ENCODE measurements around the gene CES3. TPM values are rescaled to one million over a fixed set of nuclear protein-coding genes. Genes with fewer than 3 reads are reported as not detected.
"Not testable (repeated sequence)": the region's sequence is repeated elsewhere in the genome, so short reads cannot be mapped to it uniquely, and the experiment has no call there.

Gene CES3
- total and polyA plus RNA-seq, 4 donors, result 0.15 to 2.4 (median 1.3) TPM

DNA sequence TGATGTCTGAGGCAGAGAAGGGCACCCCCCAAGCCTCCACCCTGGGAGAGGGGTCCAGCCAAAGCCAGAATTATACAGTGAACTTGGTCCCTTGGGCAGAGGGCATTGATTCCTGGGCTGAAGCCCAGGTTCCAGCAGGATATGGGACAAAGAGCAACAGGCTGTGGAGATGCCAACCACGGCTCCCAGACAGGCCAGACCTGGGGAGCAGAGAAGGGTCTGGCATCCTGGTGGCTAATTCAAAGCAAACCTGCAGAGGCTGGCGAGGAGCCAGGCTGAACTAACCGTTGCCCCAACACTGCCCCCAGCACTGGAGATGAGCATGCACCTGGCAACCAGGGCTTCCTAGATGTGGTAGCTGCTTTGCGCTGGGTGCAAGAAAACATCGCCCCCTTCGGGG lies 3.0 kb downstream of the CES3 start:
- Histone ChIP-seq H3K4me3 (ENCODE audit: low read length in 2 of 2) (no peak overlapping the region), H3K4me1 (ENCODE audit: control insufficient read depth in 1 of 2, insufficient read depth in 2 of 2, low read length in 2 of 2) (no peaks in the 10 kb centered on the region), H3K27ac (ENCODE audit: low read depth in 1 of 2, low read length in 2 of 2) (no peak overlapping the region), H3K27me3 (ENCODE audit: control insufficient read depth in 1 of 2, insufficient read depth in 2 of 2, low read length in 1 of 2) (no peaks in the 10 kb centered on the region), H3K9me3 (ENCODE audit: control insufficient read depth, low read length) (no peaks in the 10 kb centered on the region), H3K36me3 (ENCODE audit: control insufficient read depth in 1 of 2, insufficient read depth in 2 of 2, low read length in 1 of 2) (no peaks in the 10 kb centered on the region)
- no peak for ATAC-seq (ENCODE audit: low FRiP score)
- DNase-seq, result no peak
- WGBS, 2 donors, result 60 to 63% methylated on average over 6 of the region's 6 CpGs
- intact Hi-C loops (cut with DNase I), result no loop called here

DNA sequence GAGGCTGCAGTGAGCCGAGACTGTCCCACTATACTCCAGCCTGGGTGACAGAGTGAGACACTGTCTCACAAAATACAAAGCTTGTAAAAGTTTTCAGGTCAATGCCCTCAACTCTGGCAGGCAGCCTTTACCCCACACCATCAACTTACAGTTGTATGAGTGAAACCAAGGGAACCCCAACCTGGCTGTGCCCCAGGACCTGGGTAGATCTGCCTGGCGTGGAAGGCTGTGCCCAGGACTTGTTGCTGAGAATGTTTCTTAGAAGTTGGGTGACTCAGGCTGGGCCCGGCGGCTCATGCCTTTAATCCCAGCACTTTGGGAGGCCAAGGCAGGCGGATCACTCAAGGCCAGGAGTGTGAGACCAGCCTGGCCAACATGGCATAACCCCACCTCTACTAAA lies 7.8 kb downstream of the CES3 start:
- no peaks in the 10 kb centered on the region for H3K27me3 ChIP-seq (ENCODE audit: control insufficient read depth in 1 of 2, insufficient read depth in 2 of 2, low read length in 1 of 2)
- H3K27ac ChIP-seq (ENCODE audit: low read depth in 1 of 2, low read length in 2 of 2), result no peak overlapping the region
- ATAC-seq (ENCODE audit: low FRiP score) (no peak), DNase-seq (no peak)
- no peaks in the 10 kb centered on the region for H3K9me3 ChIP-seq (ENCODE audit: control insufficient read depth, low read length)
- WGBS, 2 donors, result 69 to 85% methylated on average over 5 of the region's 5 CpGs
- H3K36me3 ChIP-seq (ENCODE audit: control insufficient read depth in 1 of 2, insufficient read depth in 2 of 2, low read length in 1 of 2), result no peaks in the 10 kb centered on the region
- H3K4me3 ChIP-seq (ENCODE audit: low read length in 2 of 2), result no peak overlapping the region
- intact Hi-C loops (cut with DNase I), result no loop called here
- H3K4me1 ChIP-seq (ENCODE audit: control insufficient read depth in 1 of 2, insufficient read depth in 2 of 2, low read length in 2 of 2), result no peaks in the 10 kb centered on the region

DNA sequence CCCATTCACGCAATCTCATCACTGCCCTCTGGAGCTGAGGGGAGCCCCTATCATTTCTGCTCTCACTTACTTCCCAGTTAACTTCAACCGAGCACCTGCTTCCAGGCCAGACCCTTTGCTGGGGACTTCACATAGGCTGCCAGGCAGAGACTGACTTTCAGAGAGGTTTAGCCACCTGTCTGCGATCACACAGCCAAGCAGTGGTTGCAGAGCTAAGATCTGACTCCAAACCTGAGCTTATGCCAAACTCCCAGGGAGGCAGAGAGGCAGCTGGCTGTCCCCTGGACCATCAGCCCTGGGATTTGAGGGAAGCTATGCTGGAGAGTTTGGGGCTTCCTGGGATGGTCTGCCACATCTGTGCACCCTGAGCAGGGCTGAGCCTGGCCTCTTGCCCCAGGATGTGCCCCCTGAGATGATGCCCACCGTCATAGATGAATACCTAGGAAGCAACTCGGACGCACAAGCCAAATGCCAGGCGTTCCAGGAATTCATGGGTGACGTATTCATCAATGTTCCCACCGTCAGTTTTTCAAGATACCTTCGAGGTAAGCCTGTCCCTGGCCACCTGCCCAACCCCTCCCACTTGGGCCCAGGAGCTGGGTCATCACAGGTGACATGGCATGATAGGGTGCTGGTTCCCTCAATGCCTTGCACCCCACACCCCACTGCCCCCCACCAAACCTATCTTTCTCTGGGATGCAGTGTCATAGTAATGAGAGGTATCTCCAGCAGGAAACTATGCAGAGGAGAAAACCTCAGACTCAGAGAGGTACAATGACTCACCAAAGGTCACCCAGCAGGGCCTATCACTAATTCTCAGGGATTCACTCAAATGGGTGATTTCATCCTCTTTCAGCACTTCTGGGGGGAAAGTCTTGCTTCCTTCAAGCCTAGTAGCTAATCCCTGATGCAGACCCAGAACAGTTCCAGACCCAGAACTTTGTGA lies 10.0 kb downstream of the CES3 start:
- ATAC-seq (ENCODE audit: low FRiP score), result no peak
- no peaks in the 10 kb centered on the region for H3K4me1 ChIP-seq (ENCODE audit: control insufficient read depth in 1 of 2, insufficient read depth in 2 of 2, low read length in 2 of 2)
- no peak for DNase-seq
- 70 to 73% methylated on average over 10 of the region's 10 CpGs for WGBS, 2 donors
- no peaks in the 10 kb centered on the region for H3K36me3 ChIP-seq (ENCODE audit: control insufficient read depth in 1 of 2, insufficient read depth in 2 of 2, low read length in 1 of 2)
- no peak overlapping the region for H3K27ac ChIP-seq (ENCODE audit: low read depth in 1 of 2, low read length in 2 of 2)
- intact Hi-C loops (cut with DNase I), result loop anchor here in 1 of 2 donors (10.0 kb wide), 1 partner anchor 214 kb away; the partner anchor contains the start of gene MATCAP1
- H3K4me3 ChIP-seq (ENCODE audit: low read length in 2 of 2), result no peak overlapping the region
- no peaks in the 10 kb centered on the region for H3K9me3 ChIP-seq (ENCODE audit: control insufficient read depth, low read length)
- no peaks in the 10 kb centered on the region for H3K27me3 ChIP-seq (ENCODE audit: control insufficient read depth in 1 of 2, insufficient read depth in 2 of 2, low read length in 1 of 2)

DNA sequence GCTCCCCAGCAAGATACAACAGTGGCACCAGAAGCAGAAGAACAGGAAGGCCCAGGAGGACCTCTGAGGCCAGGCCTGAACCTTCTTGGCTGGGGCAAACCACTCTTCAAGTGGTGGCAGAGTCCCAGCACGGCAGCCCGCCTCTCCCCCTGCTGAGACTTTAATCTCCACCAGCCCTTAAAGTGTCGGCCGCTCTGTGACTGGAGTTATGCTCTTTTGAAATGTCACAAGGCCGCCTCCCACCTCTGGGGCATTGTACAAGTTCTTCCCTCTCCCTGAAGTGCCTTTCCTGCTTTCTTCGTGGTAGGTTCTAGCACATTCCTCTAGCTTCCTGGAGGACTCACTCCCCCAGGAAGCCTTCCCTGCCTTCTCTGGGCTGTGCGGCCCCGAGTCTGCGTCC lies 11.9 kb downstream of the CES3 start:
- no peaks in the 10 kb centered on the region for H3K9me3 ChIP-seq (ENCODE audit: control insufficient read depth, low read length)
- no peak overlapping the region for H3K27ac ChIP-seq (ENCODE audit: low read depth in 1 of 2, low read length in 2 of 2)
- H3K4me3 ChIP-seq (ENCODE audit: low read length in 2 of 2), result no peak overlapping the region
- DNase-seq, result no peak
- no peaks in the 10 kb centered on the region for H3K27me3 ChIP-seq (ENCODE audit: control insufficient read depth in 1 of 2, insufficient read depth in 2 of 2, low read length in 1 of 2)
- no peaks in the 10 kb centered on the region for H3K36me3 ChIP-seq (ENCODE audit: control insufficient read depth in 1 of 2, insufficient read depth in 2 of 2, low read length in 1 of 2)
- no peaks in the 10 kb centered on the region for H3K4me1 ChIP-seq (ENCODE audit: control insufficient read depth in 1 of 2, insufficient read depth in 2 of 2, low read length in 2 of 2)
- 81 to 86% methylated on average over 9 of the region's 9 CpGs for WGBS, 2 donors
- no peak for ATAC-seq (ENCODE audit: low FRiP score)
- intact Hi-C loops (cut with DNase I), result loop anchor here in 1 of 2 donors (10.0 kb wide), 1 partner anchor 212 kb away; the partner anchor contains the start of gene MATCAP1

DNA sequence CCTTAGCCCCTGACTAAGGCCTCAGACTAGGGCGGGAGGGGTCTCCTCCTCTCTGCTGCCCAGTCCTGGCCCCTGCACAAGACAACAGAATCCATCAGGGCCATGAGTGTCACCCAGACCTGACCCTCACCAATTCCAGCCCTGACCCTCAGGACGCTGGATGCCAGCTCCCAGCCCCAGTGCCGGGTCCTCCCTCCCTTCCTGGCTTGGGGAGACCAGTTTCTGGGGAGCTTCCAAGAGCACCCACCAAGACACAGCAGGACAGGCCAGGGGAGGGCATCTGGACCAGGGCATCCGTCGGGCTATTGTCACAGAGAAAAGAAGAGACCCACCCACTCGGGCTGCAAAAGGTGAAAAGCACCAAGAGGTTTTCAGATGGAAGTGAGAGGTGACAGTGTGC lies 12.7 kb downstream of the CES3 start:
- 82 to 91% methylated on average over 6 of the region's 6 CpGs for WGBS, 2 donors
- no peak for DNase-seq
- Histone ChIP-seq H3K4me3 (ENCODE audit: low read length in 2 of 2) (no peak overlapping the region), H3K4me1 (ENCODE audit: control insufficient read depth in 1 of 2, insufficient read depth in 2 of 2, low read length in 2 of 2) (no peaks in the 10 kb centered on the region), H3K27me3 (ENCODE audit: control insufficient read depth in 1 of 2, insufficient read depth in 2 of 2, low read length in 1 of 2) (no peaks in the 10 kb centered on the region), H3K9me3 (ENCODE audit: control insufficient read depth, low read length) (no peaks in the 10 kb centered on the region), H3K27ac (ENCODE audit: low read depth in 1 of 2, low read length in 2 of 2) (no peak overlapping the region), H3K36me3 (ENCODE audit: control insufficient read depth in 1 of 2, insufficient read depth in 2 of 2, low read length in 1 of 2) (no peaks in the 10 kb centered on the region)
- no peak for ATAC-seq (ENCODE audit: low FRiP score)
- intact Hi-C loops (cut with DNase I), result loop anchor here in 1 of 2 donors (10.0 kb wide), 1 partner anchor 211 kb away; the partner anchor contains the start of gene MATCAP1

DNA sequence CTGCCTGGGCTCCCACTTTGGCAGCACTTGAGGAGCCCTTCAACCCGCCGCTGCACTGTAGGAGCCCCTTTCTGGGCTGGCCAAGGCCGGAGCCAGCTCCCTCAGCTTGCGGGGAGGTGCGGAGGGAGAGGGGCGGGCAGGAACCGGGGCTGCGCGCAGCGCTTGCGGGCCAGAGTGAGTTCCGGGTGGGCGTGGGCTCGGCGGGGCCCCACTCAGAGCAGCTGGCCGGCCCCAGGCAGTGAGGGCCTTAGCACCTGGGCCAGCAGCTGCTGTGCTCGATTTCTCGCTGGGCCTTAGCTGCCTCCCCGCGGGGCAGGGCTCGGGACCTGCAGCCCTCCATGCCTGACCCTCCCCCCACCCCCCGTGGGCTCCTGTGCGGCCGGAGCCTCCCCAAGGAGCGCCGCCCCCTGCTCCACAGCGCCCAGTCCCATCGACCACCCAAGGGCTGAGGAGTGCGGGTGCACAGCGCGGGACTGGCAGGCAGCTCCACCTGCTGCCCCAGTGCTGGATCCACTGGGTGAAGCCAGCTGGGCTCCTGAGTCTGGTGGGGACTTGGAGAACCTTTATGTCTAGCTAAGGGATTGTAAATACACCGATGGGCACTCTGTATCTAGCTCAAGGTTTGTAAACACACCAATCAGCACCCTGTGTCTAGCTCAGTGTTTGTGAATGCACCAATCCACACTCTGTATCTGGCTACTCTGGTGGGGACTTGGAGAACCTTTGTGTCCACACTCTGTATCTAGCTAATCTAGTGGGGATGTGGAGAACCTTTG lies 13.3 kb downstream of the CES3 start:
- 88 to 92% methylated on average over 31 to 32 of the region's 32 CpGs for WGBS, 2 donors
- not testable (repeated sequence) for ATAC-seq (ENCODE audit: low FRiP score)
- intact Hi-C loops (cut with DNase I), result loop anchor here in 1 of 2 donors (10.0 kb wide), 1 partner anchor 210 kb away; the partner anchor contains the start of gene MATCAP1

DNA sequence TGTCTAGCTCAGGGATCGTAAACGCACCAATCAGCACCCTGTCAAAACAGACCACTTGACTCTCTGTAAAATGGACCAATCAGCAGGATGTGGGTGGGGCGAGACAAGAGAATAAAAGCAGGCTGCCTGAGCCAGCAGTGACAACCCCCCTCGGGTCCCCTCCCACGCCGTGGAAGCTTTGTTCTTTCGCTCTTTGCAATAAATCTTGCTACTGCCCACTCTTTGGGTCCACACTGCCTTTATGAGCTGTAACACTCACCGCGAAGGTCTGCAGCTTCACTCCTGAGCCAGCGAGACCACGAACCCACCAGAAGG lies 13.8 kb downstream of the CES3 start:
- not testable (repeated sequence) for ATAC-seq (ENCODE audit: low FRiP score); H3K36me3 ChIP-seq (ENCODE audit: control insufficient read depth in 1 of 2, insufficient read depth in 2 of 2, low read length in 1 of 2); H3K9me3 ChIP-seq (ENCODE audit: control insufficient read depth, low read length); H3K27me3 ChIP-seq (ENCODE audit: control insufficient read depth in 1 of 2, insufficient read depth in 2 of 2, low read length in 1 of 2); H3K4me3 ChIP-seq (ENCODE audit: low read length in 2 of 2); H3K27ac ChIP-seq (ENCODE audit: low read depth in 1 of 2, low read length in 2 of 2); H3K4me1 ChIP-seq (ENCODE audit: control insufficient read depth in 1 of 2, insufficient read depth in 2 of 2, low read length in 2 of 2); DNase-seq
- 70% methylated on average over 11 of the region's 11 CpGs for WGBS, 2 donors
- intact Hi-C loops (cut with DNase I), result loop anchor here in 1 of 2 donors (10.0 kb wide), 1 partner anchor 210 kb away; the partner anchor contains the start of gene MATCAP1

More for the DNA sequence above, 13.3 kb downstream of the CES3 start:
- H3K36me3 ChIP-seq (ENCODE audit: control insufficient read depth in 1 of 2, insufficient read depth in 2 of 2, low read length in 1 of 2); H3K27me3 ChIP-seq (ENCODE audit: control insufficient read depth in 1 of 2, insufficient read depth in 2 of 2, low read length in 1 of 2); H3K4me3 ChIP-seq (ENCODE audit: low read length in 2 of 2); H3K4me1 ChIP-seq (ENCODE audit: control insufficient read depth in 1 of 2, insufficient read depth in 2 of 2, low read length in 2 of 2); H3K27ac ChIP-seq (ENCODE audit: low read depth in 1 of 2, low read length in 2 of 2); DNase-seq; H3K9me3 ChIP-seq (ENCODE audit: control insufficient read depth, low read length): not testable (repeated sequence)

DNA sequence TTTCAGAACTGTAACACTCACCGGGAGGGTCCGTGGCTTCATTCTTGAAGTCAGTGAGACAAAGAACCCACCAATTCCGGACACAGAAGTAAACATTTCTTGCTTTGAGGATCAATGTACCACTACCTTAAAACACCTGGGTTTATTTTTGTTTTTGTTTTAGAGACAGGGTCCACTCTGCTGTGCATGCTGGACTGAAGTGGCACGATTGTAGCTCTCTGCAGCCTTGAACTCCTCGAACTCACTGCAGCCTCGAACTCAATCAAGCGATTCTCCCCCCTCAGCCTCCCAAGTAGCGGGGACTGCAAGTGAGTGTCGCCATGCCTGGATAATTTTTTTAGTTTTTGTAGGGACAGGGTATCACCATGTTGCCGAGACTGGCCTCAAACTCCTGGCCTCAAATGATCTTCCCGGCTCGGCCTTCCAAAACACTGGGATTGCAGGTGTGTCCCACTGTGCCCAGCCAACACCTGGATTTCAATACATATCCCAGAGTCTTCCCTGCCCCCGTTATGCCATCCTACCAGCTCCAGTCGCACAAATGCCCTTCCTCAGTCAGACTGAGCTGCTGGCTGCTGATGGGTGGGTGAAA lies 14.3 kb downstream of the CES3 start:
- ATAC-seq (ENCODE audit: low FRiP score) (no peak), DNase-seq (no peak)
- Histone ChIP-seq H3K9me3 (ENCODE audit: control insufficient read depth, low read length) (no peaks in the 10 kb centered on the region), H3K36me3 (ENCODE audit: control insufficient read depth in 1 of 2, insufficient read depth in 2 of 2, low read length in 1 of 2) (no peaks in the 10 kb centered on the region), H3K4me3 (ENCODE audit: low read length in 2 of 2) (no peak overlapping the region), H3K4me1 (ENCODE audit: control insufficient read depth in 1 of 2, insufficient read depth in 2 of 2, low read length in 2 of 2) (no peaks in the 10 kb centered on the region), H3K27me3 (ENCODE audit: control insufficient read depth in 1 of 2, insufficient read depth in 2 of 2, low read length in 1 of 2) (no peaks in the 10 kb centered on the region), H3K27ac (ENCODE audit: low read depth in 1 of 2, low read length in 2 of 2) (no peak overlapping the region)
- WGBS, 2 donors, result 86 to 89% methylated on average over 14 of the region's 14 CpGs
- intact Hi-C loops (cut with DNase I), result loop anchor here in 1 of 2 donors (10.0 kb wide), 1 partner anchor 209 kb away; the partner anchor contains the start of gene MATCAP1
